Naive B cell (primary cell): ENCODE measurements around the gene POLD1. TPM values are rescaled to one million over a fixed set of nuclear protein-coding genes. Genes with fewer than 3 reads are reported as not detected.
A peak's percentile ranks its signal among the peaks of the same experiment; 100 is the strongest.

Experiments used
- ATAC-seq, 2 donors: fragments of 150-1000 bp; cut with Tn5 transposase; 2 replicates each; pipeline ENCODE4 v1.10.0; 2021; ENCODE audit warnings: low read depth in 2 of 2, mild to moderate bottlenecking in 2 of 2, moderate library complexity in 2 of 2
- DNase-seq: peaks from one replicate; pipeline ENCODE4 v3.0.0; 2022
- H3K27ac Mint-ChIP-seq, 6 donors: one replicate each; pipeline ENCODE4 v1.8.0; 2020 to 2022; ENCODE audit warnings: mild to moderate bottlenecking in 6 of 6, mixed read lengths in 6 of 6, moderate library complexity in 5 of 6, inconsistent platforms in 2 of 6
- H3K27me3 Mint-ChIP-seq, 3 donors: one replicate each; pipeline ENCODE4 v1.8.0; 2021 to 2022; ENCODE audit warnings: mixed read lengths in 3 of 3, mild to moderate bottlenecking in 1 of 3
- H3K36me3 Mint-ChIP-seq, 2 donors: one replicate each; pipeline ENCODE4 v1.8.0; 2020 to 2022; ENCODE audit warnings: mixed read lengths in 2 of 2, inconsistent platforms in 1 of 2, mild to moderate bottlenecking in 1 of 2
- H3K4me1 Mint-ChIP-seq, 3 donors: one replicate each; pipeline ENCODE4 v1.8.0; 2020 to 2022; ENCODE audit warnings: mixed read lengths in 3 of 3, inconsistent platforms in 1 of 3, mild to moderate bottlenecking in 1 of 3, moderate library complexity in 1 of 3
- H3K4me3 Mint-ChIP-seq, 8 donors: one replicate each; pipeline ENCODE4 v1.8.0; 2020 to 2022; ENCODE audit warnings: mild to moderate bottlenecking in 8 of 8, mixed read lengths in 8 of 8, moderate library complexity in 8 of 8, inconsistent platforms in 2 of 8
- H3K9me3 Mint-ChIP-seq, 7 donors: one replicate each; pipeline ENCODE4 v1.8.0; 2020 to 2022; ENCODE audit warnings: mixed read lengths in 7 of 7, mild to moderate bottlenecking in 5 of 7, inconsistent platforms in 2 of 7, moderate library complexity in 1 of 7
- polyA plus RNA-seq, 6 donors: library from polyadenylated mRNA; unstranded; fragments of 300-500 nt; fragmentation: Illumina TruSeq; gene quantifications; one replicate each; pipeline ENCODE4 v1.2.3, GENCODE V29; 2021; ENCODE audit warnings: low read depth in 6 of 6

The POLD1 gene
- polyA plus RNA-seq, 6 donors from 2014 or later, result 22.9 to 46.7 (median 32.1) TPM

DNA sequence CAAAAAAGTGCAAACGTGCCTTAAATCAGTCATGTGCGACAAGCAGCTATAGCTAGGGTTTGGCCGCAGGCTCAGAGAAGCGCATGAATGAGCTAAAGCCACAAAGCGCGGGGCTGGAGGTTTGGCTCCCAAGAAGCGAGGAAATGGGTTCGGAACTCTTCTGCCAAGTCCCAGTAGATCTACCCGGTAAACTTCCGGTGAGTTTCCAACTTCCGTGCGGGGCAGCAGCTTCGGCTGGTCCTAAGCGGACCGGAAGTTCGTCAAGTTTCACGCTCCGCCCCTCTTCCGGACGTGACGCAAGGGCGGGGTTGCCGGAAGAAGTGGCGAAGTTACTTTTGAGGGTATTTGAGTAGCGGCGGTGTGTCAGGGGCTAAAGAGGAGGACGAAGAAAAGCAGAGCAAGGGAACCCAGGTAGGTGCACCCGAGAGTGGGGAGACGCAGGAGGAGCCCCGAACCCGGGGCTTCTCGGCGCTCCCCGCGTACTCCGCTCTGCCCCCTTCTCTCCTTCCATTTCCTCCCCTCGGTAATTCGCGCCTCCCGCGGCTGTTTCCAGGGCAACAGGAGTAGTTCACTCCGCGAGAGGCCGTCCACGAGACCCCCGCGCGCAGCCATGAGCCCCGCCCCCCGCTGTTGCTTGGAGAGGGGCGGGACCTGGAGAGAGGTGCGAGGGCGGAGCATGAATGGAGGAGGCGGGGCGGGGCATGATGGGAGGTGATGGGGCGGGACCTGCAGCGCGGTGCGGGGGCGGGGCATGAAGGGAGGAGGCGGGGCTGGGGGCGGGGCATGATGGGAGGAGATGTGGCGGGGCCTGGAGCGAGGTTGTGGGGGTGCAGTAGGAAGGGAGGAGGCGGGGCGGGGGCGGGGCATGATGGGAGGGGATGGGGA is 7.7 kb upstream of the POLD1 start, which contains the start of gene NR1H2:
Gene NR1H2, plus strand, starts transcription at position 292 of the 885 bp plus-strand sequence. CDS start 1,149 bp downstream, outside the sequence.
- DNase-seq (peak; percentile 93), ATAC-seq (peak; percentile 85 to 87)
- peak within 1 kb of the TSS; percentile 99 to 100 (median 100) for H3K27ac Mint-ChIP-seq
- H3K4me3 Mint-ChIP-seq, result peak within 1 kb of the TSS; percentile 92 to 100 (median 98)
- H3K27me3 Mint-ChIP-seq, result no peaks in the 10 kb centered on the region
- H3K9me3 Mint-ChIP-seq, result peaks cover 0 to 2% (median 0%) of the 10 kb centered on the region in 7 donors
- H3K36me3 Mint-ChIP-seq, result peaks cover 9 to 44% of the 10 kb centered on the region in 2 donors
- H3K4me1 Mint-ChIP-seq, result peaks cover 26 to 41% (median 37%) of the 10 kb centered on the region in 3 donors

DNA sequence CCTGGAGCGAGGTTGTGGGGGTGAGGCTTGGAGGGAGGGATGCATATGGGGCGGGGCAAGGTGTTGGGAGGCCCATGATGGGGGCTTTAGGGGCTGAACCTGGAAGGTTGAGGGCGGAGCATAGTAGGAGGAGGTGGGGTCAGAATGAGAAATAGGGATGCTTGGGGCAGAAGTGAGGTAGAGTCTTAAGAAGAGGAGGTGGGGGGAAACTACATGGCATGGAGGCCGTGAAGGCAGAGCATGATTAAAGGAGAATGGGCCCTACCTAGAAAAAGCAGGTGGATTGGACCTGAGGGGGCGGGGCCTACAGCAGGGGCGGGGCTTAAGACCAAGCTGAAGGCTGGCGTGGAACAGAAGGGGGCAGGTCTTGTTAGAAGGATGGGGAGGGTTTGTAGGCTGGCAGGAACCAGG is 7.1 kb upstream of the POLD1 start:
- DNase-seq (no peak), ATAC-seq (peak; percentile 4 to 6)
- Mint-ChIP-seq H3K27ac (peak overlapping the region; percentile 76 to 100 (median 93)), H3K4me1 (peaks cover 26 to 41% (median 37%) of the 10 kb centered on the region in 3 donors), H3K9me3 (peaks cover 0 to 2% (median 0%) of the 10 kb centered on the region in 7 donors), H3K36me3 (peaks cover 9 to 46% of the 10 kb centered on the region in 2 donors), H3K4me3 (peak overlapping the region; percentile 63 to 100 (median 97)), H3K27me3 (no peaks in the 10 kb centered on the region)

DNA sequence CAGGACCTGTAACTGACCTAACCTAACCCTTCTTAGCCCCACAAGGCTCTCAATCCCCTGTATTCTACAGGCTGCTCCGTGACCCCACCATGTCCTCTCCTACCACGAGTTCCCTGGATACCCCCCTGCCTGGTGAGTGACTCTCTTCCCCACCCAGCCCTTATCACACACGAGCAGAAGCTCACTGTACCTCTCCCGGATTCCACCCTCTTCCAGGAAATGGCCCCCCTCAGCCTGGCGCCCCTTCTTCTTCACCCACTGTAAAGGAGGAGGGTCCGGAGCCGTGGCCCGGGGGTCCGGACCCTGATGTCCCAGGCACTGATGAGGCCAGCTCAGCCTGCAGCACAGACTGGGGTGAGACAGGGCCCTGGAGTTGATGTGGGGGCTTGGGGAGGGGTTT is 6.6 kb upstream of the POLD1 start:
- peaks cover 9 to 46% of the 10 kb centered on the region in 2 donors for H3K36me3 Mint-ChIP-seq
- H3K27ac Mint-ChIP-seq, result peak overlapping the region; percentile 76 to 100 (median 93)
- H3K4me3 Mint-ChIP-seq, result peak overlapping the region in 7 of 8 donors; percentile 15 to 100 (median 95)
- ATAC-seq (no peak), DNase-seq (no peak)
- H3K27me3 Mint-ChIP-seq, result no peaks in the 10 kb centered on the region
- H3K4me1 Mint-ChIP-seq, result peaks cover 26 to 41% (median 37%) of the 10 kb centered on the region in 3 donors
- H3K9me3 Mint-ChIP-seq, result peaks cover 0 to 2% (median 0%) of the 10 kb centered on the region in 7 donors

DNA sequence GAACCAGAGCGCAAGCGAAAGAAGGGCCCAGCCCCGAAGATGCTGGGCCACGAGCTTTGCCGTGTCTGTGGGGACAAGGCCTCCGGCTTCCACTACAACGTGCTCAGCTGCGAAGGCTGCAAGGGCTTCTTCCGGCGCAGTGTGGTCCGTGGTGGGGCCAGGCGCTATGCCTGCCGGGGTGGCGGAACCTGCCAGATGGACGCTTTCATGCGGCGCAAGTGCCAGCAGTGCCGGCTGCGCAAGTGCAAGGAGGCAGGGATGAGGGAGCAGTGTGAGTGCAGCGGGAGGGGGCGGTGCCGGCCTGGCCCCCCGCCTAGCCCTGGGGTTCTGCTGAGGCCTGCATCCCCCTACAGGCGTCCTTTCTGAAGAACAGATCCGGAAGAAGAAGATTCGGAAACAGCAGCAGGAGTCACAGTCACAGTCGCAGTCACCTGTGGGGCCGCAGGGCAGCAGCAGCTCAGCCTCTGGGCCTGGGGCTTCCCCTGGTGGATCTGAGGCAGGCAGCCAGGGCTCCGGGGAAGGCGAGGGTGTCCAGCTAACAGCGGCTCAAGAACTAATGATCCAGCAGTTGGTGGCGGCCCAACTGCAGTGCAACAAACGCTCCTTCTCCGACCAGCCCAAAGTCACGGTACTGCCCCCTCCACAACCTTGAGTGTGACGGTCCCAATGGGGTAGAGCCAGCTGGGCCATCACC is 5.8 kb upstream of the POLD1 start:
- H3K27me3 Mint-ChIP-seq, result no peaks in the 10 kb centered on the region
- H3K9me3 Mint-ChIP-seq, result peaks cover 0 to 2% (median 0%) of the 10 kb centered on the region in 7 donors
- peak overlapping the region in 5 of 8 donors; percentile 43 to 99 (median 66) for H3K4me3 Mint-ChIP-seq
- peaks cover 30 to 46% (median 40%) of the 10 kb centered on the region in 3 donors for H3K4me1 Mint-ChIP-seq
- peak overlapping the region in 3 of 6 donors; percentile 56 to 100 (median 94) for H3K27ac Mint-ChIP-seq
- no peak for DNase-seq
- H3K36me3 Mint-ChIP-seq, result peaks cover 9 to 46% of the 10 kb centered on the region in 2 donors
- no peak for ATAC-seq

DNA sequence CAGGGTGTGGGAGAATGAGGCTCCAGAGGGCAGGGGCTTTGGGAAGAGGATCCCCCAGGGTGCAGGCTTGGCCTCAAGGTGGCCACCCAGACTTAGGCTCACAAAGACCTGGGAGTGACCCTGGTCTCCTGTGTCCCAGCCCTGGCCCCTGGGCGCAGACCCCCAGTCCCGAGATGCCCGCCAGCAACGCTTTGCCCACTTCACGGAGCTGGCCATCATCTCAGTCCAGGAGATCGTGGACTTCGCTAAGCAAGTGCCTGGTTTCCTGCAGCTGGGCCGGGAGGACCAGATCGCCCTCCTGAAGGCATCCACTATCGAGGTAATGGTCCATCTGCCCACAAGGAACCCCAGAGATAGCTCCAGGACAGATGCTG is 5.3 kb upstream of the POLD1 start:
- H3K4me3 Mint-ChIP-seq, result peak overlapping the region in 2 of 8 donors; percentile 42 to 60
- ATAC-seq, result no peak
- peaks cover 35 to 51% (median 45%) of the 10 kb centered on the region in 3 donors for H3K4me1 Mint-ChIP-seq

DNA sequence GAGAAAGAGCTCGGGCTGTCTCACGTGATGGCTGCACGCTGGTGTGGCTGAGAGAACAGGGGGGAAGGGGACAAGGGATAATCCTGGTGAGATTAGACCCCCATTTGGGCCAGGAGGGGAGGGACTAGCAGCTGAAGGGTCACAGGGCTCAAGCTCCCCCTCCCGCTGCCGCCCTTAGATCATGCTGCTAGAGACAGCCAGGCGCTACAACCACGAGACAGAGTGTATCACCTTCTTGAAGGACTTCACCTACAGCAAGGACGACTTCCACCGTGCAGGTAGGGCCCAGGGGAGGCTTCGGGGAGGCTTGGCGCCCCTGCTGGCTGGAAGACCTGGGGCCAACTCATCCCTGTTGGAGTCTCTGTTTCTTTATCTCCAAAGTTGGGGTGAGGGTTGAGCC is 4.5 kb upstream of the POLD1 start:
- Mint-ChIP-seq H3K4me3 (peak overlapping the region in 2 of 8 donors; percentile 39 to 63), H3K36me3 (peaks cover 9 to 46% of the 10 kb centered on the region in 2 donors), H3K9me3 (peaks cover 0 to 2% (median 0%) of the 10 kb centered on the region in 7 donors), H3K4me1 (peaks cover 42 to 58% (median 53%) of the 10 kb centered on the region in 3 donors), H3K27ac (peak overlapping the region in 4 of 6 donors; percentile 24 to 100 (median 54)), H3K27me3 (no peaks in the 10 kb centered on the region)
- no peak for ATAC-seq
- DNase-seq, result no peak

More for the DNA sequence above, 5.3 kb upstream of the POLD1 start:
- no peak for DNase-seq
- no peaks in the 10 kb centered on the region for H3K27me3 Mint-ChIP-seq
- H3K9me3 Mint-ChIP-seq, result peaks cover 0 to 2% (median 0%) of the 10 kb centered on the region in 7 donors
- H3K27ac Mint-ChIP-seq, result peak overlapping the region in 1 of 6 donors; percentile 100
- peaks cover 9 to 46% of the 10 kb centered on the region in 2 donors for H3K36me3 Mint-ChIP-seq

DNA sequence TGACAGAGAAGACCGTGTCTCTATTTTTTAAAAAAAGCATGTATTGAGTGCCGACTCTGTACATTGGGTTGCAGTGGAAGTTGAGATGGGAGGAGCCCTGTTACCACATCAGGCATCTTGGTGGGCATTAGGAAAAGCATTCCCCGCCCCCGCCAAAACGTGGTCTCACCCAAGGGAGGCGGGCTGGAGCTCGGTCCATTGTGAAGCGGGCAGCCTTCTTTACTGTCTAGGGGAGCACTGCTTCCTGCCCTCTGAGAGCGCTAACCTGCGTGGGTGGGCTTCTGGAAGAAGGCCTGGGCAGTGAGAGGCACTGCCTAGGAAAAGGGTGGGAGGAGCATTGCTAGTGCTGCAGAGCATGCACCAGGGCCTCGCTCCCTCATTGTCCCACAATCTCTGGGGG is 4.0 kb upstream of the POLD1 start:
- peak overlapping the region in 3 of 8 donors; percentile 39 to 63 (median 41) for H3K4me3 Mint-ChIP-seq
- peak overlapping the region in 3 of 6 donors; percentile 4 to 100 (median 78) for H3K27ac Mint-ChIP-seq
- no peak for DNase-seq
- H3K36me3 Mint-ChIP-seq, result peaks cover 9 to 46% of the 10 kb centered on the region in 2 donors
- ATAC-seq, result no peak
- peaks cover 47 to 64% (median 58%) of the 10 kb centered on the region in 3 donors for H3K4me1 Mint-ChIP-seq
- H3K9me3 Mint-ChIP-seq, result peaks cover 0 to 2% (median 0%) of the 10 kb centered on the region in 7 donors
- H3K27me3 Mint-ChIP-seq, result no peaks in the 10 kb centered on the region

DNA sequence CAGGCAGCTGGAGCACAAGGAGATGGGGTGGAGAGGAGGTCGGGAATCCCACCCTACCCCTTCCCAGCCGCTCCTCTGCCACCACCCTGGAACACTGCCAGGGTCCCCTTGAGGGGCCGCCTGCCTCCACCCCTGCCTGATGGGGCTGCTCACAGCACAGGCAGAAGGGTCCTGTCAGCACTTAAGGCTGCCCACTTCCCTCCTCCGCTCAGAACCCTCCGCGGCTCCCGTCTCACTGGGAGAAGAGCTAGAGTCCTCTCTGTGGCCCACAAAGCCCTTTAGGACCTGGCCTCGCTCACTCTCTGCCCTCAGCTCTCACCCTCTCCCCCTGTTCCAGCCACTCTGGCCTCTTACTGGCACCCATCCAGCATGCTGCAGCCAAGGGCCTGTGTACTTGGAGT is 3.4 kb upstream of the POLD1 start:
- Mint-ChIP-seq H3K4me3 (peak overlapping the region in 4 of 8 donors; percentile 20 to 63 (median 46)), H3K36me3 (peaks cover 9 to 46% of the 10 kb centered on the region in 2 donors), H3K27ac (peak overlapping the region in 2 of 6 donors; percentile 67 to 80), H3K4me1 (peaks cover 49 to 66% (median 61%) of the 10 kb centered on the region in 3 donors), H3K9me3 (peaks cover 0 to 2% (median 0%) of the 10 kb centered on the region in 7 donors), H3K27me3 (no peaks in the 10 kb centered on the region)
- no peak for ATAC-seq
- no peak for DNase-seq

DNA sequence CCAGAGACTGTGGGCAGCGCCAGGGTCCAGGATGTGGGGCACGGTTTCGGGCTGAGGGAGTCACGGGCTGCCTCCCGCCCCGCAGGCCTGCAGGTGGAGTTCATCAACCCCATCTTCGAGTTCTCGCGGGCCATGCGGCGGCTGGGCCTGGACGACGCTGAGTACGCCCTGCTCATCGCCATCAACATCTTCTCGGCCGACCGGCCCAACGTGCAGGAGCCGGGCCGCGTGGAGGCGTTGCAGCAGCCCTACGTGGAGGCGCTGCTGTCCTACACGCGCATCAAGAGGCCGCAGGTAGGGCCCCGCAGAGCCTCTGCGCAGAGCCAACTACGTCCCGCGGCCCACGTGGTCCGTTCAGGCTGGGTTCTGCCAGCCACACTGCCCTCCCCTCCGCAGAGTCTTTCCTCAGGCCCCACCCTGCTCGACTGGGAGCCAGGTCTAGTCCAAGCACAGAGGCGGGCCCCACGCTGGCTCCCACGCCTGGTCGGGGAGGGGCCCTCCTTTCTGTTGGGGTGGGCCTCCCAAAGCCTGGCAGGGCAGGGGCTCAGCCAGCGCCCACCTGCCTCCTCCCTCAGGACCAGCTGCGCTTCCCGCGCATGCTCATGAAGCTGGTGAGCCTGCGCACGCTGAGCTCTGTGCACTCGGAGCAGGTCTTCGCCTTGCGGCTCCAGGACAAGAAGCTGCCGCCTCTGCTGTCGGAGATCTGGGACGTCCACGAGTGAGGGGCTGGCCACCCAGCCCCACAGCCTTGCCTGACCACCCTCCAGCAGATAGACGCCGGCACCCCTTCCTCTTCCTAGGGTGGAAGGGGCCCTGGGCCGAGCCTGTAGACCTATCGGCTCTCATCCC is 2.0 kb upstream of the POLD1 start:
- DNase-seq (no peak), ATAC-seq (no peak)
- peak overlapping the region in 2 of 6 donors; percentile 73 to 90 for H3K27ac Mint-ChIP-seq

DNA sequence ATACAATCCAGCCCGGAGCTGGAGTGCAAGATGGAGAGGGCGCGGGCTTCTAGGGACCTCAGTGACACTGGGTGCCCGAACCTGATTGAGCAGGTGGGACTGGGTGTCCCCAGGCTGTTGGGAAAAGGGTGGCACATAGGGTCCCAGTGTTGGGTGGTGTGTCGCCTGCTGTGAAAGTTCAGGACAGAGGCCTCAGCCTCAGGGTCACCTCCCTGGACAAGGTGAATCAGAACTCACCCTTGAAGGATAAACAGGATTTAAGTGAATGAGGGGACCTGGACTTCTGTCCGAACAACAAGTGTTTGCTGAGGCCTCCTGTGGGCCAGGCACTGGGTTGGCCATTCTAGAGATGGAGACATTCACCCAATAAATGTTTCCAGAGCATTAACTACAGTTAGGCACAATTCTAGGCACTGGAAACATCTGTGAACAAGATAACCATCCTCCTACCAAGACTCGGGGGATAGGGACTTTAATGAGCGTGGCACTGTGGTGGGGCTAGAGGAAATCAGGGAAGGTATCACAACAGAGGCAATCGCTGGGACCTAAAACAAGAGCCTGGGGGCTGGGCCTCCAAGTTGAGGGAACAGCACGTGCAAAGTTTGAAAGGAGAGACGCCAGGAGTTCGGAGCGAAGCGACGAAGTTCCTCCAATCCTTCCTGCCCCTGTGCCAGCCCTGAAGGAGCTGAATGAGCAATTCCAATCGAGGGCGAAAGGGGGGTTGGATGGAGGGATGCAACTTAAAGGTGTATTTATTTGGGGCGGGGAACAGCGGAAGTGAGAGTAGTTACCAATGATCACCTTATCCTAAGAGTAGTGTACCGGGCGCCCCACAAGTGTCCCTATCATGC is 921 bp upstream of the POLD1 start:
- no peaks in the 10 kb centered on the region for H3K27me3 Mint-ChIP-seq
- ATAC-seq (peak; percentile 24 to 31), DNase-seq (no peak)
- peaks cover 41 to 52% (median 42%) of the 10 kb centered on the region in 3 donors for H3K4me1 Mint-ChIP-seq
- H3K9me3 Mint-ChIP-seq, result peaks cover 0 to 1% (median 0%) of the 10 kb centered on the region in 7 donors
- H3K36me3 Mint-ChIP-seq, result peaks cover 14 to 24% of the 10 kb centered on the region in 2 donors
- peak overlapping the region; percentile 90 to 99 (median 98) for H3K27ac Mint-ChIP-seq
- H3K4me3 Mint-ChIP-seq, result peak overlapping the region; percentile 84 to 98 (median 97)

More for the DNA sequence above, 2.0 kb upstream of the POLD1 start:
- H3K9me3 Mint-ChIP-seq, result peaks cover 0 to 1% (median 0%) of the 10 kb centered on the region in 7 donors
- peaks cover 45 to 56% (median 51%) of the 10 kb centered on the region in 3 donors for H3K4me1 Mint-ChIP-seq
- H3K27me3 Mint-ChIP-seq, result no peaks in the 10 kb centered on the region
- peak overlapping the region in 1 of 8 donors; percentile 63 for H3K4me3 Mint-ChIP-seq
- peaks cover 9 to 35% of the 10 kb centered on the region in 2 donors for H3K36me3 Mint-ChIP-seq

DNA sequence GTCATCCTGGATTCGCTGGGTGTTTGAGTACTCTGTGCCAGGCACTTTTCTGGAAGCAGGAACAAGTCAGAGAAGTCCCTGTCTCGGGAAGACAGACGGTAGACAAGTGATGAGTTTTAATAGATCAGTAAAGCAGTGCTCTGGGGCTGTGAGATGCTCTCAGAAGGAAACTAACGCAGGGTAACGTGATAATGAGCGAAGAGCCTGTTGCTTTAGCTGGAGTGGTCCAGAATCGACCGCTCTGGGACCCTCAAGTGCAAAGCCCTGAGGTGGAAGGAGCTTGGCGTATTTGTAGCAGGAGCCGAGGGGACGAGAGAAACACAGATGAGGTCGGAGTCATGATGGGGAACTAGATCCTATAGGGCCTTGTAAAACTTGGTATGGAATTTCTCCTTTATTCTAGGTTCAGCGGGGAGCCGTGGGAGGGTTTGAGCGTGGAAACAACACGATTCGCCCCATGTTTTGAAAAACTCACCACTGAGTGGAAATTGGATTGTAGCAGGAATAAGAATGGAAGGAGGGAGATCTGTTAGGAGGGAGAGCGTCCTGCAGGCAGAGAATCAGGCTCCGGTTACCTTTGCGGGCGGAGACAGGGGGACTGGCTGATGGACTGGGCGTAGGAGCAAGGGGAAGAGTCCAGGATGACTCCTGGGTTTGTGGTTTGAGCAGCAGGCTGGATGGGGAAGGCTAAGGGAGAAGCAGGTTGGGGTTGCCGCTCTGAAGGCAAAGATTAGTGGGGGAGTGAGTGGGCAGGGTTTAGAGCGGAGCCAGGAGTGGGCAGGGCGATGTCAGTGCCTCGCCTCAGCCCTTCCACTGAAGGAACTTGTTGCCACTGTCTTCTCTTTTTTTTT is 763 bp downstream of the POLD1 start:
- Mint-ChIP-seq H3K4me3 (peak overlapping the region; percentile 84 to 98 (median 97)), H3K9me3 (peaks cover 0 to 1% (median 0%) of the 10 kb centered on the region in 7 donors), H3K27me3 (no peaks in the 10 kb centered on the region), H3K36me3 (peaks cover 6 to 11% of the 10 kb centered on the region in 2 donors), H3K27ac (peak overlapping the region; percentile 53 to 98 (median 94)), H3K4me1 (peaks cover 31 to 41% (median 34%) of the 10 kb centered on the region in 3 donors)
- DNase-seq, result no peak
- ATAC-seq, result no peak
